GM11168 (cell line): ENCODE results near the gene NOL11.
"Not testable (repeated sequence)": the region's sequence is repeated elsewhere in the genome, so short reads cannot be mapped to it uniquely, and the experiment has no call there.

Source experiments
- in situ Hi-C: fragments of 300-500 bp; cut with MboI; formaldehyde crosslinking; loops from one replicate; pipeline ENCODE4 v1.12.0; 2022; ENCODE audit warnings: low sequenced_read_pairs; ENCODE audit not compliant: unreplicated experiment

NOL11 gene

DNA sequence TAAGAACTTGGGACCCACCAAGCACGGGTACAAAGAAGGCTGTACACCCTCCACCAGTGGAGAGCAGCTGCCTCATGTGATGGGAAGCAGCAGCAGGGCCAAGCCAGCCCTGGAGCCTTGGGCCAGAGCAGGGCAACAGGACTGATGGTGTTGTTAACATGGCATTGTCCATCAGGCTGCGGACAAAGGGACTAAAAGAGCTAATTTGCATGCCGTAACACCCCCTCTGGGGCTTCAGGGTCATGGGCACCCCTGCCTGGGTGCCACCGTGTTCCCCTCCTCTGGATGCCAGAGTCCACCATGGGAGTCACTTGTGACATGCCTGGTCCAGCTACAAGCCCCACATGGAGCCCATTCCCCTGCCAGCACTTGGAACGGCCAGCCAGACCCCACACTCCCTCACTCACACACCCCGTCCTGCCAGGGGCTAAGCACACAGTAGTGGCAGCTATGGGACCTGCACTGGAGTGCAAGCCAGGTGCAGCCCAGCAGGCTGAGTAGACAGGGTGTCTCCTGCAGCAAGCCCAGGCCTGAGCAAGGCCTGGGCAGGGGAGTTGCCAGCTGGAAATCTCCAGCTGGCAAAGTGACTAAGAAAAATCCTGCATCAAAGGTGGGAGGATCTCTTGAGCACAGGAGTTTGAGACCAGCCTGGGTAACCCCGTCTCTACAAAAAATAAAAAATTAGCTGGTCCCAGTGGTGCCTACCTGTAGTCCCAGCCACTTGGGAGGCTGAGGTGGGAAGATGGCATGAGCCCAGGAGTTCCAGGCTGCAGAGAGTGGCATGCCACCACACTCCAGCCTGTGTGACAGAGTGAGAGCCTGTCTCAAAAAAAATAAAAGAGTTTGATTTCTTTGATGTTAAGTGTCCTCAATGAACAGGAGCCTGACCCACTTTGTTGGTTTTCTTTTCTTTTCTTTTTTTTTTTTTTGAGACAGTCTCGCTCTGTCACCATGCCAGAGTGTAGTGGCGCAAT lies 33.7 kb downstream of the NOL11 start:
- in situ Hi-C loops = no loop called here

- in situ Hi-C loops = not testable (repeated sequence)
Measured at GRCh38 chr17:67752160-67752559, 34.4 kb downstream of the NOL11 start.

- in situ Hi-C loops = no loop called here
Measured at GRCh38 chr17:67753026-67753425, 35.3 kb downstream of the NOL11 start.

DNA sequence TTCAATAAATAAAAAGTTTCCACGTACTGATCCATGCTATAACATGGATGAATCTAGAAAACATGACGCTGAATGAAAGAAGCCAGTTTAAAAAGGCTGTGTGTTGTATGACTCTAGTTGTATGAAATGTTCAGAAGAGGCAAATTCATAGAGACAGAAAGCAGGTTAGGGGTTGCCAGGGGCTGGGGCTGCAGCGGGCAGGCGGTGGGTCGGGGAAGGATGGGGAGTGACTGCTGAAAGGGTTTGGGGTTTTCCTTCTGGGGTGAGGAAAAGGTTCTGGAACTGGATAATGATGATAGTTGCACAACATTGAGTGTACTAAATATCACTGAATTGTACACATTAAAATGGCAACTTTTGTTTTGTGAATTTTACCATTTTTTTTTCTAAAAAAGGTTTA lies 36.3 kb downstream of the NOL11 start:
- in situ Hi-C loops = no loop called here

- in situ Hi-C loops = not testable (repeated sequence)
Measured at GRCh38 chr17:67754686-67755085, 37.0 kb downstream of the NOL11 start.

DNA sequence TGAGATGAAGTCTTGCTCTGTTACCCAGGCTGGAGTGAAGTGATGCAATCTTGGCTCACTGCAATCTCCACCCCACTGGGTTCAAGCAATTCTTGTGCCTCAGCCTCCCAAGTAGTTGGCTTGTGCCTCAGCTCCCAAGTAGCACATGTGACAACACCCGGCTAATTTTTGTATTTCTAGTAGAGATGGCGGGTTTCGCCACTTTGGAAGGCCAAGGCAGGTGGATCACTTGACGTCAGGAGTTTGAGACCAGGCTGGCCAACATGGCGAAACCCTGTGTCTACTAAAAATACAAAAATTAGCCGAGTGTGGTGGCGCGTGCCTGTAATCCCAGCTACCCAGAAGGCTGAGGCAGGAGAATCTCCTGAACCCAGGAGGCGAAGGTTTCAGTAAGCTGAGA lies 39.0 kb downstream of the NOL11 start:
- in situ Hi-C loops = not testable (repeated sequence)

DNA sequence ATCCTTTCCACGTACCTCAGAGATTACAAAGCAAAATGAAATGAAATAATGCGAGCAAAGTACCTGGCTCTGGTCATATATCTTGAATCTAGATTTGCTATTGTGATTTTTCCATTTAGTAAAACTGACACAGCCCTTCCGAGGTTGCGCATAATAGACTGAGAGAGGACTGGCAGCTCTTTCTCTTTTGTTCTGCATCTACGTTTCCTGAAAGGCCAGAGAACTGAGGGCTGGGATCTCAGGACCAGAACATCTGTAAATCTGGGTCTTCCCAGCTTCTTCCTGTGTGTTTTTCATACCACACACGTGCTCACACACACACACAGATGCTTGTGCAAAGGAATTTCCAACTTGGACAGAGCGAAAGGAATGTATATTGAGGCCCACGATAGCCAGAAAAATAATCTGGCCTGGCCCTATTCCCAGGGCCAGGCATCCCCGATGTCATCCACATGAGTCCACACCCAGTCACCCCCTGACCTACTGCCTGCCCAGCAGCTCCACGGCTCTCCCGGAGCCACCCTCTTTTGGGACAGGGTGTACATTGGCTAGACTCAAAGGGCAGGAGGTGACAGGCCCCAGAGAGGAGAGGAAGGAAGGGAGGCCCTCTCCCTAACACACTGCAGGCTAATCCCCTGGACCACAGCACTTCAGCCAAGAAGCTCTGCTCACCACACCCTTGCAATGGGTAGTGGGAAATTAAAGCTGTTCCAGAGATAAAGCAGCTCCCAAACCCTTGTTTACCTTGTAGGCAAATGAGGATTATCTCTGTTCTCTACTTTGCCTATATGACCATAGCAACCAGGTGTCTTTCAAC lies 41.8 kb downstream of the NOL11 start:
- in situ Hi-C loops = no loop called here

- in situ Hi-C loops = no loop called here
Measured at GRCh38 chr17:67765623-67766022, 47.9 kb downstream of the NOL11 start.

GRCh38 chr17:67769231-67769630 lies 51.5 kb downstream of the NOL11 start:
- in situ Hi-C loops = no loop called here

GRCh38 chr17:67770539-67770938 lies 52.8 kb downstream of the NOL11 start:
- in situ Hi-C loops = no loop called here

- in situ Hi-C loops = no loop called here
Measured at GRCh38 chr17:67772679-67773078, 54.9 kb downstream of the NOL11 start.

DNA sequence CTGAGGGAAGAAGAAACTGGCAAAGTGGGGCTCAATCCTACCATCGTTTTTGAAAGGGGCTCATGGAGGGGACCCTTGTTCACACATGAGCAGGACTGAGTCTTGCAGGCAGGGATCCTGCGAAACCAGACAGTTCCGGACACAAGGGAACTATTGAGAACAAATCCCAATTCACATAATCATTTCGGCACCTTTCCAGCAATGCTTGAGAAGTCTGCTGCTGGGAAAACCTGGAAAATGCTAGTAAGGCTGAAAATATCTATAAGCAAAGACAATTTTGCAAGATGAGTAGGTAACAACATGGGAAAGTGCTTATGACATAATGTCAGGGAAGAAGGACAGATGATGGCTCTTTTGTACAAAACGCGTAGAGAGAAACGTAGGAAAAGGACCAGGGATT lies 55.5 kb downstream of the NOL11 start:
- in situ Hi-C loops = no loop called here

DNA sequence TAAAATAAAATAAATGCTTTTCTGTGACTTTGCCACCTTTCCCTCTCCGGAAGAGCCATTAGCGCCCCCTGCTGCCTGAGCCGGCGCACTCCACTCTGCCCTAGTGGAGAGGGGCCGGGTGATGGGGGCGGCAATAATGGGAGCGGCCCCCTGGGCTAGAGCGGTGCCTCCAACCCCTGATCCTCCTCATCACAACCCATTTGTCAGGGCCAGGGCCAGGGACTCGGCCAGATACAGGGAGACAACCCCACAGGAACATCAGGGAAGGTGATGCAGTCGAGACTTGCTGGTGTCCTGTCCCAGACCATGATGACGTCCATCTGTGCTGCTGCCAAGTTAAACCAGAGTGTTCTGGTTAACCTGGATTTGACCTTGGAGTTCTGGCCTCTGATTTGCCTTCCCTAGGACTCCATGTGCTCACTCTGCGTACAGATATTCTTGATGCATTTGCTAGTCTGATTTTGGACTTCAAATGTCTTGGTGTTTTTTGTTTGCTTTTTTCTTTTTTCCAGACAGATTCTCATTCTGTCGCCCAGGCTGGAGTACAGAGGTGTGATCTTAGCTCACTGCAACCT lies 61.4 kb downstream of the NOL11 start:
- in situ Hi-C loops = no loop called here

- in situ Hi-C loops = no loop called here
Measured at GRCh38 chr17:67784364-67785121, 66.8 kb downstream of the NOL11 start.

GRCh38 chr17:67785122-67785477 lies 67.4 kb downstream of the NOL11 start:
- in situ Hi-C loops = no loop called here

GRCh38 chr17:67785504-67785903 lies 67.8 kb downstream of the NOL11 start:
- in situ Hi-C loops = no loop called here
